Measurements from ENCODE around the gene RSL24D1.

GRCh38 chr15:55218056-55218455 lies 21.3 kb upstream of the RSL24D1 start:
- TF ChIP-seq POLR2AphosphoS5 (IDR thresholded peaks at IDR 0.05; ENCODE audit: low read depth, low read length): no peak
- no peak for TF ChIP-seq TAF1 (IDR thresholded peaks at IDR 0.05; ENCODE audit: borderline replicate concordance, insufficient read depth, low read length)
- no peak for TF ChIP-seq SIN3A (IDR thresholded peaks at IDR 0.05; ENCODE audit: borderline replicate concordance, insufficient read depth, low read length)
- TF ChIP-seq REST (IDR thresholded peaks at IDR 0.05; ENCODE audit: insufficient read depth in 1 of 2, low read depth in 2 of 2, low read length in 2 of 2): no peak
- no peak for TF ChIP-seq FOXP2 (optimal IDR thresholded peaks at IDR 0.05; ENCODE audit: borderline replicate concordance, extremely low read depth, extremely low read length, insufficient read depth)

Data from PFSK-1 (cell line).